ENCODE data around the gene CELSR2. TPM values are rescaled to one million over a fixed set of nuclear protein-coding genes. Genes with fewer than 3 reads are reported as not detected.

CELSR2 gene
- total and polyA plus RNA-seq, 2 of the 8 experiments (the other 6 are each of a cell fraction or from before 2014, with no cell fraction given) = 12.0 to 27.7 TPM

- Histone ChIP-seq H3K4ac (replicated peaks; ENCODE audit: insufficient read length, low read depth, low read length) (no peak overlapping the region), H3K18ac (ENCODE audit: extremely low read depth, low read length) (no peak overlapping the region), H4K20me1 (replicated peaks in 1 of 2; ENCODE audit: control insufficient read depth in 1 of 2, insufficient read depth in 2 of 2, low read length in 2 of 2) (no peaks in the 10 kb centered on the region), H3K4me2 (ENCODE audit: insufficient read depth in 1 of 2, low read depth in 2 of 2, low read length in 2 of 2) (no peak overlapping the region), H3K4me3 (ENCODE audit: extremely low read depth in 1 of 4, insufficient read depth in 2 of 4, low read depth in 3 of 4, low read length in 4 of 4) (no peak overlapping the region), H3K14ac (ENCODE audit: insufficient read length) (no peak overlapping the region), H4K5ac (ENCODE audit: insufficient read length, low read depth, low read length) (no peak overlapping the region), H3K36me3 (ENCODE audit: control insufficient read depth in 2 of 4, insufficient read depth in 4 of 4, low read length in 3 of 4) (no peaks in the 10 kb centered on the region; a peak in 1 of 8 replicates), H2BK120ac (replicated peaks; ENCODE audit: low read depth, low read length) (no peak overlapping the region), H4K8ac (ENCODE audit: extremely low read depth, insufficient read depth, low read length) (no peak overlapping the region), H3K56ac (replicated peaks; ENCODE audit: insufficient read length, low read depth, low read length) (no peak overlapping the region), H3K23me2 (ENCODE audit: low read depth, low read length) (no peaks in the 10 kb centered on the region; the same call in 1 of the 2 replicates), H2BK12ac (ENCODE audit: low read depth, low read length) (no peak overlapping the region; the same call in 1 of the 2 replicates), H2BK5ac (ENCODE audit: low read depth, low read length) (no peak overlapping the region), H2BK15ac (ENCODE audit: low read length) (peak overlapping the region; percentile 98), H3K4me1 (replicated peaks in 1 of 4; ENCODE audit: control insufficient read depth in 3 of 4, insufficient read depth in 4 of 4, low read length in 3 of 4) (peaks cover 13 to 35% (median 26%) of the 10 kb centered on the region in 4 experiments), H4K91ac (replicated peaks; ENCODE audit: insufficient read length, low read length) (no peak overlapping the region), H2AK5ac (ENCODE audit: low read depth, low read length) (no peak overlapping the region; the same call in 1 of the 2 replicates), H3K23ac (ENCODE audit: insufficient read length) (no peak overlapping the region), H2AFZ (ENCODE audit: low read length) (no peak overlapping the region), H3K9ac (replicated peaks in 1 of 4; ENCODE audit: extremely low read depth in 1 of 4, low read depth in 3 of 4, low read length in 3 of 4) (no peak overlapping the region), H3K27me3 (replicated peaks in 1 of 4; ENCODE audit: control insufficient read depth in 3 of 4, extremely low read depth in 1 of 4, insufficient read depth in 3 of 4, low read length in 3 of 4) (peaks cover 0 to 12% (median 8%) of the 10 kb centered on the region in 4 experiments; a peak in 5 of 7 replicates), H2BK20ac (ENCODE audit: low read length) (no peak overlapping the region), H3K79me1 (ENCODE audit: low read depth, low read length) (no peaks in the 10 kb centered on the region), H3K9me3 (ENCODE audit: insufficient read depth in 2 of 2, low read depth in 1 of 2, low read length in 1 of 2) (no peaks in the 10 kb centered on the region), H3K27ac (ENCODE audit: low read depth, low read length) (no peak overlapping the region), H3K79me2 (ENCODE audit: control insufficient read depth in 1 of 2, insufficient read depth in 2 of 2, low read length in 2 of 2) (no peaks in the 10 kb centered on the region)
- DNase-seq (ENCODE audit: low read depth in 1 of 2, low spot score in 2 of 2) = no peak
- WGBS, 2 experiments (ENCODE audit: extremely low coverage in 1 of 2, insufficient coverage in 1 of 2, insufficient read length in 1 of 2, insufficient replicate concordance in 2 of 2, low coverage in 1 of 2, low lambda C conversion rate in 2 of 2, missing lambda C conversion rate in 1 of 2) = 90% methylated on average over 8 of the region's 8 CpGs; no CpG with 5 or more reads in 1 of the 2 experiments
- POLR2A ChIA-PET (ENCODE audit: partially characterized antibody) = interaction anchor here (0.8 to 15.9 kb wide), 8 partner anchors 8 to 154 kb away, joined by 3 to 252 read pairs (median 4); partner anchors contain the start of genes CELSR2 and SORT1
- CTCF ChIA-PET (ENCODE audit: partially characterized antibody) = interaction anchor here (0.6 to 28.7 kb wide), 6 partner anchors 8 to 129 kb away, joined by 3 to 651 read pairs (median 30); partner anchors contain the start of genes CELSR2 and SARS1
- no peak for FAIRE-seq
- no peak for TF ChIP-seq TBP (IDR thresholded peaks at IDR 0.05; ENCODE audit: low read depth, low read length)
- TF ChIP-seq CHD1 (IDR thresholded peaks at IDR 0.05; ENCODE audit: low read depth, low read length) = no peak
- TF ChIP-seq NRF1 (IDR thresholded peaks at IDR 0.05; ENCODE audit: low read depth, low read length) = no peak
- TF ChIP-seq CBX8 (IDR thresholded peaks at IDR 0.05; ENCODE audit: borderline replicate concordance, low read depth, low read length) = no peak
- TF ChIP-seq GABPA (IDR thresholded peaks at IDR 0.05; ENCODE audit: borderline replicate concordance, insufficient read depth, low read length) = no peak
- no peak for TF ChIP-seq ATF3 (IDR thresholded peaks at IDR 0.05; ENCODE audit: insufficient read depth, low read depth, low read length)
- TF ChIP-seq ATF2 (IDR thresholded peaks at IDR 0.05; ENCODE audit: low read length) = no peak
Measured at GRCh38 chr1:109243860-109244552, 5.3 kb upstream of the CELSR2 start.

Measured in H1 (cell line).